GM18507 (cell line): ENCODE results near the gene PIP4P1.
"Not testable (repeated sequence)": the region's sequence is repeated elsewhere in the genome, so short reads cannot be mapped to it uniquely, and the experiment has no call there.

Experiments
- DNase-seq: peaks from one replicate; pipeline ENCODE4 v3.0.0; 2011; ENCODE audit warnings: low read depth; ENCODE audit not compliant: insufficient read length; ENCODE audit errors: extremely low spot score
- FAIRE-seq: peaks from 2 replicates; lab custom pipeline; 2011; peaks lifted over from hg19 to GRCh38; lab: Jason Lieb, UNC

Gene PIP4P1

GRCh38 chr14:20461225-20462141 is at the start of gene PIP4P1:
Gene PIP4P1 (minus strand): TSS chr14:20461434. CDS start chr14:20461325, 109 bp downstream.
- DNase-seq (peak; percentile 77), FAIRE-seq (peak; percentile 100)

- FAIRE-seq = no peak
- no peak for DNase-seq
Observed at GRCh38 chr14:20508367-20508766, 47.1 kb upstream of the PIP4P1 start.

- not testable (repeated sequence) for DNase-seq, FAIRE-seq
Observed at GRCh38 chr14:20507537-20507936, 46.3 kb upstream of the PIP4P1 start.

DNA sequence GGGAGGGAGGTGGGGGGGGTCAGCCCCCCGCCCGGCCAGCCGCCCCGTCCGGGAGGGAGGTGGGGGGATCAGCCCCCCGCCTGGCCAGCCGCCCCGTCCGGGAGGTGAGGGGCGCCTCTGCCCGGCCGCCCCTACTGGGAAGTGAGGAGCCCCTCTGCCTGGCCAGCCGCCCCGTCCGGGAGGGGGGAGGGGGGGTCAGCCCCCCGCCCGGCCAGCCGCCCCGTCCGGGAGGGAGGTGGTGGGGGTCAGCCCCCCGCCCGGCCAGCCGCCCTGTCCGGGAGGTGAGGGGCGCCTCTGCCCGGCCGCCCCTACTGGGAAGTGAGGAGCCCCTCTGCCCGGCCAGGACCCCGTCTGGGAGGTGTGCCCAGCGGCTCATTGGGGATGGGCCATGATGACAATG is 45.5 kb upstream of the PIP4P1 start:
- FAIRE-seq = not testable (repeated sequence)

DNA sequence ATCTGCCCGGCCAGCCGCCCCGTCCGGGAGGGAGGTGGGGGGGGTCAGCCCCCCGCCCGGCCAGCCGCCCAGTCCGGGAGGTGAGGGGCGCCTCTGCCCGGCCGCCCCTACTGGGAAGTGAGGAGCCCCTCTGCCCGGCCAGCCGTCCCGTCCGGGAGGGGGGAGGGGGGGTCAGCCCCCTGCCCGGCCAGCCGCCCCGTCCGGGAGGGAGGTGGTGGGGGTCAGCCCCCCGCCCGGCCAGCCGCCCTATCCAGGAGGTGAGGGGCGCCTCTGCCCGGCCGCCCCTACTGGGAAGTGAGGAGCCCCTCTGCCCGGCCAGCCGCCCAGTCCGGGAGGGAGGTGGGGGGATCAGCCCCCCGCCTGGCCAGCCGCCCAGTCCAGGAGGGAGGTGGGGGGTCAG is 45.0 kb upstream of the PIP4P1 start:
- not testable (repeated sequence) for FAIRE-seq, DNase-seq

More for the DNA sequence above, 45.5 kb upstream of the PIP4P1 start:
- DNase-seq = not testable (repeated sequence)

DNA sequence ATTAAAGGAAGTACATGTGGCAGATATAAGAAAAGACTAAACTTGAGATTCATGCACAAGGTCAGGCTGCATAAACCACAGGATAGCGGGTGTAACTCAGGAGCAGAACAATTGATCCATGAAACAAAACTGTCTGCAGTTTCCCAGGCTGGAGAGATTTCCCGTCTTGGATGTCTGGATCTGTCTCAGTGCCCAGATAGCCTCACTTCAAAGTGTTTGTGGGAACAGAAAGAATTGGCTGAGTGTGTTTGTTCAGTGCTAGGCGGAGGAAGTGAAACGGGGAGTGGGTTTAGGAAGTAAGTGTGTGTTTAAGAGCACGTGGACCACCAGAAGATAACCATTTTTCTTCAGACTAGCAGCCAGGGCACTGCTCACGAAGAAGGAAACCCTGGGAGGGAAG is 42.7 kb upstream of the PIP4P1 start:
- FAIRE-seq (no peak), DNase-seq (no peak)

DNA sequence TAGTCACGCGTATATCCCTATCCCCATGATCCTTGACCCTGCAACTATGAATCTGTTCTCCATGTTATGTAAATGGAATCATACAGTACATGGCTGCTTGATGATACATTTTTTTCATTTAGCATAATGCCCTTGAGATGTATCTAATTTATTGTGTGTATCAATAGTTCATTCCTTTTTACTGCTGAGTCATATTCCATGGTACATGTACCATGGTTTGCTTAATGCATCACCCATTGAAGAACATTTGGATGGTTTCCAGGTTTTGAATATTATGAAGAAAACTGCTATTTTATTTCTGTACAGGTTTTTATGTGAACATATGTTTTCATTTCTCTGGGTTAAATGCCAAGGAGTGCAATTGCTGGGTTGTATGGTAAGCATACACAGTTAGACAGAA is 40.1 kb upstream of the PIP4P1 start:
- no peak for DNase-seq
- no peak for FAIRE-seq

DNA sequence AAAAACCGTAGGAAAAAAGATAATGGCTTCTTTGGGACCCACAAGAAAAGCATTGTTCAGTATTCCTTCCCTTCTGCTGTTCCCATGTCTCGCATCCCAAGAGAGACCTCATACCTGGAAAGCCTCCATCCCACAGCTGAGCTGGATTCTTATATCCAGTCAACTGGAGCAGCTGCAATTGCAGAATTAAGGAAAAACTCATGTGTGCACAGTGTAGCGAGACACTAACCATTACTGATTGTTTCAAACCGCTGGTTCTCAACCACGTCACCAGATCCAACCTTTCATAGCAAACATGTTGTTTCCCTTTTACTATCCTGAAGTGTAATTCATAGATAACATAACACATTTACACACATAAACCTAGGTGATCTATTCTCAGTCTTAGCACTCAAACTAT is 38.6 kb upstream of the PIP4P1 start:
- DNase-seq (no peak), FAIRE-seq (no peak)

DNA sequence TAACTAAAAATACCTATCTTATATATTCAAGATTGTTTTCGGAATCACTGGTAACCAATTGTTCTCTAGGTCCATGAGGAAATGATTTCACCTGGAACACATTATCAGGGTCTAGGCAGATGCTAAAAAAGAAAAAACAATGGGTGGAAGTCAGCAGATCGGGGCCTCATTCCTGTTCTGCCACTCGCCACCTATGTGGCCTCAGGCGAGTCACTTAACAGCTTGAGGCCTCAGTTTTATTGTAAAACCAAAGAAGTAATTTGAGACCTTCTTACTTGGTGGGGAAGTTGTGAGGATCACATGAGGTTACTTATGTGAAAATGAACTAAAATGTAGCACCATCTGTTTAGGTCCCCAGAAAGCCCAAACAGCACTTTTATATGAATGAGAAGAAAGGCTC is 37.9 kb upstream of the PIP4P1 start:
- FAIRE-seq = no peak
- DNase-seq = no peak

DNA sequence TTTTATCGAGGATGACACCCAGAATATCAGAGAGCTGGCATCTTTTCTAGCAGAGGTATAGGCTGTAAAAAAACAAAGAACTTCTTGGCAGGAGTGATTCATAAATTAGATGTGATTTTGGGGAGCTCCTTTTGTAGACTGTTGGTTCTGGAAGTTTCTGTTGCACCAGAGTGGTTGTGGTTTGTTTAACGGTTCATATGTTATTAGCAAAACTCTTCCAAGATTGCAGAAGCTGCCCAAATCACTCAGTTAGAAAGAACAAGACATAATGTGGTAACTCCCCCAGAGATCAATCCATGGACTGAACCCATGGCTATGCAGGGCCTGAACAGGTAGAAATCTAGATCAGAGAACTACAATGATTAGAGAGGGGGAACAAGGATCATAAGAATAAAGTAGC is 37.4 kb upstream of the PIP4P1 start:
- no peak for DNase-seq
- no peak for FAIRE-seq

DNA sequence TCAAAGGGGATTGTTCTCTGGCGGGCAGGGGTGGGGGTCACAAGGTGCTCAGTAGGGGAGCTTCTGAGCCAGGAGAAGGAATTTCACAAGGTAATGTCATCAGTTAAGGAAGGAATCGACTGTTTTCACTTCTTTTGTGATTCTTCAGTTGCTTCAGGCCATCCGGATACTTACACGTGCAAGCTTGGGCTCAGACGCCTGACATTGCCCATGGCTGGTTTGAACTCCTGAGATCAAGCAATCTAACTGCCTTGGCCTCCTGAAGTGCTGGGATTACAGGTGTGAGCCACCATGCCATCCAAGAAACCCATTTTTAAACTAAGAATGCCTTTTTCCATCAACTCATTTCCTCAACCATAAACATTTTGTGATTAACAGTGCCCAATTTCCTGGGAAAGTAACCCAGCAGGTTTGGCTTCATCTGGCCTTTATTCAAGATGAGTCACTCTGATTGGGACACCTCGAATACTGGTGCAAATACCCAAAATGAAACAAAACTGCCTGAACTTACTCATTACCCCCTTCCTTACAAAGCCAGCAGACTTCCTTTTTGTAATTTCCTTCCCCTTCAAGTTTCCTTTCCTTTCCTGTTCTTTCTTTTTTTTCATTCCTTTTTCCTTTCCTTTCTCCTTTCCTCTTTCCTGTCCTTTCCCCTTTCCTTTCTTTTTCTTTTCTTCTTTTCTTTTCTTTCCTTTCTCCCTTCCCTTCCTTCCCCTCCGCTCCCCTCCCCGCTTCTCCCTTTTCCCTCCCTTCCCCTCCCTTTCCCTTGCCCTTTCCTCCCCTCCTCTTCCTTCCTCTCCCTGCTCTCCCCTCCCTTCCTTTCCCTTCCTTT is 33.9 kb upstream of the PIP4P1 start:
- DNase-seq (no peak), FAIRE-seq (no peak)

DNA sequence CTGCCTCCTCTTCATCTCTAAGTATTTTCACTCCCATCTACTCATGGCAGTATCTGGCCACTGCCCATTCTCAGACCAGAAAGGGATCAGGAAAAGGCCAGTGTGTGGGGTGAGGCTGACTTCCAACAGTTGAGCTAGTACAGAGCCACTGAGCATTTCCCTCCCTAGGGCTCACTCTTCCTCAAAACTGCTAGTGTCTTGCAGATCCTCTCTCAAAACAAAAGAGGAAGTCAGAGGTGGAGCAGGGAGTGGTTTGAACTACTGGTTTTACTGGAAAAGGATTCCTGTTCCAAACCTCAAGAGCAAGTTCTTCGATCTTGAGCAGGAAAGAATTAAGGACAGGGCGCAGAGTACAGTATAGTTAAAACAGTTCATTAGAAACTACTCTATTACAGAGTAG is 32.4 kb upstream of the PIP4P1 start:
- DNase-seq (no peak), FAIRE-seq (no peak)

DNA sequence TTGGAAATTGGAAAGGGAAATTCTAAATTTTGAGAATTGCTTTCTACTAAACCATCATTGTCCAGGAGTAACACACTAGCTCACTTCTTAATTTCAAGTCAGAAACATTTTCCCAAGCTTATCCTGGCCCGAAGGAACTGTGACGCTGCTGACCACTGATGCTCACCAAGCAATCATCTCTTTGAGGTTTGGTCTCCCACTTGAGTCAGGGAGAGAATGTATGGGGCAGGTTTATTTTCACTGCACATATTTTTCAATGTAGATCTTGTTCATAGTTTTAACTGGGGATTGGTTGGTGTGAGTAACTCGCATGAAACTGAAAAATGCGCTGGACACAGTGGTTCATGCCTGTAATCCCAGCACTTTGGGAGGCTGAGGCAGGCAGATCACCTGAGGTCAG is 31.3 kb upstream of the PIP4P1 start:
- no peak for DNase-seq
- peak; percentile 38 for FAIRE-seq

GRCh38 chr14:20490563-20490962 is 29.3 kb upstream of the PIP4P1 start:
- DNase-seq (no peak), FAIRE-seq (peak; percentile 75)

GRCh38 chr14:20489093-20489994 is 28.1 kb upstream of the PIP4P1 start:
- DNase-seq (no peak), FAIRE-seq (peak; percentile 79)

DNA sequence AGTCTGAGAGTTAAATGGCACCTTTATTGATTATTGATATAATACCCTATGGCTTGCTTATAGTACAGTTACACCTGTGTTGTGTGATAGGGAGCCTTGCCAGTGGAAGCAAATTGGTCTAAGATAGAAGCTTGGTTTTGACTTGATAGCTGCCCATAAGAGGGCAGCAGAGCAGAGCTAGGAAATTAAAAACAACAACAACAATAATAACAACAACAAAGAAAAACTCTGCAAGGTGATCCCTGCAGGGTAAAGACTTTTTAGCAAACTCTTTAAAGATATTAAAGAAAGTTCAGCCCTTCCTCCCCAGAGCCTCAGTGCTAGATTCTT is 26.1 kb upstream of the PIP4P1 start:
- FAIRE-seq (no peak), DNase-seq (no peak)

- DNase-seq (no peak), FAIRE-seq (no peak)
Observed at GRCh38 chr14:20486684-20487395, 25.6 kb upstream of the PIP4P1 start.

- DNase-seq = no peak
- FAIRE-seq = no peak
Observed at GRCh38 chr14:20485900-20486299, 24.7 kb upstream of the PIP4P1 start.

DNA sequence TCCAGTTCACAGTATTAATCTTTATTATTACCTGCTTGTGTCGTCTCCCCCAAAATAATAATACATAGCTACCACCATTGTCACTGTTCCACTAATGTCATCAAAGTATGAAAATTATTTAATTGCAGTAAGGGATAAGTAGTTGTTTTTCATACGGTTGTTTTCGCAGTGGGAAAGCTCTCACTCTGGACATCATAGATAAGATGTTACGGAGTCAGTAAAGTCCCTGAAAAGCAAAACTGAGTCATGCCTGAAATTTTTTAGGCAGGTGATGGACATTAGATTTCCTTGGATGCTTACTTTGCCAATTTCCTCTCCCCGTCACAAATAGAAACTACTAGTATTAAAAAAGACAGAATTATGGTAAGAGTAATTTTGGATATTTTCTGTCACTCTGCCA is 21.1 kb upstream of the PIP4P1 start:
- no peak for FAIRE-seq

More for the DNA sequence above, 21.1 kb upstream of the PIP4P1 start:
- DNase-seq = no peak
